ENCODE results near the gene RESP18. TPM values are rescaled to one million over a fixed set of nuclear protein-coding genes. Genes with fewer than 3 reads are reported as not detected.

Gene RESP18
- total RNA-seq = not detected

GRCh38 chr2:219332542-219332941 lies at the start of gene RESP18:
Gene RESP18 (minus strand): TSS chr2:219332744.

GRCh38 chr2:219309278-219309677 lies 23.3 kb downstream of the RESP18 start, which contains the start of gene PTPRN:
Gene PTPRN (minus strand): TSS chr2:219309401. CDS start chr2:219309332, 69 bp downstream.

GRCh38 chr2:219279151-219279915 lies 53.2 kb downstream of the RESP18 start, which contains the start of gene DNAJB2:
Gene DNAJB2 (plus strand): TSS chr2:219279366. CDS start chr2:219279834, 468 bp downstream.

Small RNA genes lying within 50 kb of the gene (microRNA-seq; reads per million reads assigned to microRNA genes)
- gene MIR153-1 (ENCODE audit: borderline microRNAs expressed, borderline replicate concordance) = not detected

Other genes starting within 250 kb of the RESP18 start
- gene NHEJ1, start 171.9 kb downstream of the RESP18 start, total RNA-seq = 10 to 100 TPM; 16.7 to 22.8 TPM
- 1 to 10 TPM; 1.6 to 2.5 TPM for gene SLC23A3, start 162.7 kb downstream of the RESP18 start, total RNA-seq
- 10 to 100 TPM; 65.5 to 67.9 TPM for gene CNPPD1, start 155.8 kb downstream of the RESP18 start, total RNA-seq
- gene RETREG2, start 154.5 kb downstream of the RESP18 start, total RNA-seq = 100 to 1,000 TPM in 1 of 2 experiments, 10 to 100 TPM in 1; 99.6 to 106 TPM
- 10 to 100 TPM; 52.4 to 54.4 TPM for gene ZFAND2B, start 126.0 kb downstream of the RESP18 start, total RNA-seq
- gene ABCB6, start 113.8 kb downstream of the RESP18 start, total RNA-seq = 10 to 100 TPM; 11.0 to 11.8 TPM
- gene ATG9A, start 103.1 kb downstream of the RESP18 start, total RNA-seq = 10 to 100 TPM; 50.3 to 54.3 TPM
- gene ANKZF1, start 102.9 kb downstream of the RESP18 start, total RNA-seq = 100 to 1,000 TPM; 149 to 167 TPM
- gene GLB1L, start 87.3 kb downstream of the RESP18 start, total RNA-seq = 1 to 10 TPM; 2.9 to 4.9 TPM
- 10 to 100 TPM; 35.1 to 36.1 TPM for gene STK16, start 87.3 kb downstream of the RESP18 start, total RNA-seq
- gene TUBA4B, start 79.5 kb downstream of the RESP18 start, total RNA-seq = not detected
- 100 to 1,000 TPM; 217 to 228 TPM for gene TUBA4A, start 78.8 kb downstream of the RESP18 start, total RNA-seq
- gene DNAJB2, start 53.4 kb downstream of the RESP18 start, total RNA-seq = 10 to 100 TPM; 40.7 to 42.6 TPM
- gene PTPRN, start 23.3 kb downstream of the RESP18 start, total RNA-seq = not detected
- 10 to 100 TPM; 53.6 to 64.0 TPM for gene DNPEP, start 55.2 kb upstream of the RESP18 start, total RNA-seq
- not detected for gene DES, start 85.6 kb upstream of the RESP18 start, total RNA-seq
- 1 to 10 TPM; 1.5 to 1.7 TPM for gene SPEG, start 102.1 kb upstream of the RESP18 start, total RNA-seq
- gene GMPPA, start 166.1 kb upstream of the RESP18 start, total RNA-seq = 10 to 100 TPM; 30.4 to 33.7 TPM
- gene ASIC4, start 181.7 kb upstream of the RESP18 start, total RNA-seq = under 1 TPM in 1 of 2 experiments, not detected in 1; 0.07 TPM
- 10 to 100 TPM; 11.8 to 12.1 TPM for gene CHPF, start 211.1 kb upstream of the RESP18 start, total RNA-seq
- gene TMEM198, start 211.3 kb upstream of the RESP18 start, total RNA-seq = 1 to 10 TPM in 1 of 2 experiments, under 1 TPM in 1; 0.46 to 1.1 TPM
- not detected for gene OBSL1, start 238.8 kb upstream of the RESP18 start, total RNA-seq
- gene INHA, start 239.6 kb upstream of the RESP18 start, total RNA-seq = not detected